Measurements from ENCODE around the gene CFAP74. TPM values are rescaled to one million over a fixed set of nuclear protein-coding genes. Genes with fewer than 3 reads are reported as not detected.
A peak's percentile ranks its signal among the peaks of the same experiment; 100 is the strongest.

CFAP74 gene
- total and polyA plus RNA-seq, 11 donors = 0.03 to 0.33 (median 0.07) TPM; not detected in 8

DNA sequence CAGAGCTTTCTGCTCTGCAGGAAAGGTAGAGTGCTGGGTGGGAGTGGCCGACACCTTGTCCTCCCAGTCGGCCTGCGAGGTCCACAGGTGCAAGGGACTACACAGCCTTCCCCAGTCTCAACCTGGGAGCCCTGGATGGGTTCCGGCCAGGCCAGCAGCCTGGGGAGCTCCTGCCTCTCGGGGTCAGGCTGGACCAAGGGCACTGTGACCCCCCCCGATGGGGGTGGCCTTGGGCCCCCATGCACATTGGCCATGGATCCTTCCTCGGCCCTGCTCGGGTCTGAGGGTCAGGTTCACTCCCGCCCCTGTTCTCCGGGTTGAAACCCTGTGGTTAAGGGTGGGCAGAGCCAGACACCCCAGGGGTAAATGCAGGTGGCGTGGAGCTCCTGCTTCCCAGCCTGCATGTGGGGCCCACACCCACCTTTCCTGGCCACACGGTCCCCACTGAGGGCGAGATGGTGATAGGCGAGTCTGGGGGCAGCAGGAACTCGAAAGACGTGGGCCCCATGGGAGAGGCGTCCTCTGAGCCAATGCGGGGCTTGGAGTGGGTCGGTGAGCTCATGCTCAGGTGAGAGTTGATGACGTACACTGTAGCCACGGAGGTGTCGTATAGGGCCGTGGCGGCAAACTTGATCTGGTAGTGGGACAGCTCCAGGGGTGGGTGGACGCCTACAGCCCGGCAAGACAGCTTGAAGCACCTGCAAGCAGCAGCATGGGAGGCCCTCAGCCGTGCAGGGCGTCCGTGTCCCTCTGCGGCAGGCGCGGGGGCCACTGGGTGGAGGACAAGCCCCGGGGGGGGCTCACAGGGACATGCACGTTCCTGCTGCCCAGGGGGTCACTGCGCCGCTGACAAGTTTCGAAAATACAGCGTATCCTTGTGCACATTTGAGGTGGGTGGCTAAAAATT lies 73.7 kb downstream of the CFAP74 start:
- no peak overlapping the region for H3K27ac ChIP-seq
- H3K4me1 ChIP-seq = peaks cover 0 to 19% (median 9%) of the 10 kb centered on the region in 12 donors
- no peaks in the 10 kb centered on the region for H3K36me3 ChIP-seq
- WGBS, 4 donors = 84 to 89% (median 85%) methylated on average over 34 to 38 of the region's 38 CpGs
- no peak for ATAC-seq
- no peak overlapping the region for H3K4me3 ChIP-seq
- no peaks in the 10 kb centered on the region for H3K27me3 ChIP-seq
- no peaks in the 10 kb centered on the region for H3K9me3 ChIP-seq
- DNase-seq = peak in 3 of 5 donors; percentile 7 to 48 (median 19)
- intact Hi-C loops (cut with DNase I) = no loop called here
- TF ChIP-seq, protein P1, sequence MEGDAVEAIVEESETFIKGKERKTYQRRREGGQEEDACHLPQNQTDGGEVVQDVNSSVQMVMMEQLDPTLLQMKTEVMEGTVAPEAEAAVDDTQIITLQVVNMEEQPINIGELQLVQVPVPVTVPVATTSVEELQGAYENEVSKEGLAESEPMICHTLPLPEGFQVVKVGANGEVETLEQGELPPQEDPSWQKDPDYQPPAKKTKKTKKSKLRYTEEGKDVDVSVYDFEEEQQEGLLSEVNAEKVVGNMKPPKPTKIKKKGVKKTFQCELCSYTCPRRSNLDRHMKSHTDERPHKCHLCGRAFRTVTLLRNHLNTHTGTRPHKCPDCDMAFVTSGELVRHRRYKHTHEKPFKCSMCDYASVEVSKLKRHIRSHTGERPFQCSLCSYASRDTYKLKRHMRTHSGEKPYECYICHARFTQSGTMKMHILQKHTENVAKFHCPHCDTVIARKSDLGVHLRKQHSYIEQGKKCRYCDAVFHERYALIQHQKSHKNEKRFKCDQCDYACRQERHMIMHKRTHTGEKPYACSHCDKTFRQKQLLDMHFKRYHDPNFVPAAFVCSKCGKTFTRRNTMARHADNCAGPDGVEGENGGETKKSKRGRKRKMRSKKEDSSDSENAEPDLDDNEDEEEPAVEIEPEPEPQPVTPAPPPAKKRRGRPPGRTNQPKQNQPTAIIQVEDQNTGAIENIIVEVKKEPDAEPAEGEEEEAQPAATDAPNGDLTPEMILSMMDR (IDR thresholded peaks at IDR 0.05) = no peak
- TF ChIP-seq POLR2A (IDR thresholded peaks at IDR 0.05) = no peak

DNA sequence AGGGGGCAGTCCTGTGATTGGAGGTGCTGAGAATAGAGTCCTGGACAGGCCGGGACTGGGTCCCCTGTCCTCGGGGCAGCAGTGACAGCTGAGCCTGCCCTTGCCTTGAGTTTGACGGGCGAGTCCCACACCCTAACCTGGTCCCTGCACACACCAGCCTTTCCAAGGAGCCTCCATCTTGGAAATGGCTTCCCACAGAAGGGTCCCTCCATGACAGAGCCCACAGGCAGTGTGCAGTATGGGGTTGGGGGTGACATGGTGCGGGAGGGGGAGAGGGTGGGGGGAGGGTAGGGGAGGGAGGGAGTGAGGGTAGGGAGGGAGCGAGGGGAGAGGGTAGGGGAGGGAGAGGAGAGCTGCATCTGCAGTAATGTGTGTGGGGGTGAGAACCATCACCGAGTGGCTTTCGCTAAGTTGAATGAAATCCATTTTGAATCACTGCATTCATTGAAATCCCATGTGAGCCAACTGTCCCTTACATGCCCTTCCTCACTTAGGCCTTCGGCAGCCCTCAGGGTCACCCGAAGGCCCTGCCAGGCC lies 74.4 kb downstream of the CFAP74 start:
- 56 to 74% (median 72%) methylated on average over 5 to 10 of the region's 10 CpGs for WGBS, 4 donors
- no peaks in the 10 kb centered on the region for H3K36me3 ChIP-seq
- ATAC-seq (peak in 3 of 4 donors; percentile 2 to 10 (median 5)), DNase-seq (no peak)
- TF ChIP-seq POLR2A (IDR thresholded peaks at IDR 0.05) = no peak
- TF ChIP-seq, protein P1 (IDR thresholded peaks at IDR 0.05) = no peak
- intact Hi-C loops (cut with DNase I) = no loop called here
- no peaks in the 10 kb centered on the region for H3K9me3 ChIP-seq
- no peak overlapping the region for H3K4me3 ChIP-seq
- H3K27me3 ChIP-seq = no peaks in the 10 kb centered on the region
- peaks cover 0 to 19% (median 9%) of the 10 kb centered on the region in 12 donors for H3K4me1 ChIP-seq
- no peak overlapping the region for H3K27ac ChIP-seq

DNA sequence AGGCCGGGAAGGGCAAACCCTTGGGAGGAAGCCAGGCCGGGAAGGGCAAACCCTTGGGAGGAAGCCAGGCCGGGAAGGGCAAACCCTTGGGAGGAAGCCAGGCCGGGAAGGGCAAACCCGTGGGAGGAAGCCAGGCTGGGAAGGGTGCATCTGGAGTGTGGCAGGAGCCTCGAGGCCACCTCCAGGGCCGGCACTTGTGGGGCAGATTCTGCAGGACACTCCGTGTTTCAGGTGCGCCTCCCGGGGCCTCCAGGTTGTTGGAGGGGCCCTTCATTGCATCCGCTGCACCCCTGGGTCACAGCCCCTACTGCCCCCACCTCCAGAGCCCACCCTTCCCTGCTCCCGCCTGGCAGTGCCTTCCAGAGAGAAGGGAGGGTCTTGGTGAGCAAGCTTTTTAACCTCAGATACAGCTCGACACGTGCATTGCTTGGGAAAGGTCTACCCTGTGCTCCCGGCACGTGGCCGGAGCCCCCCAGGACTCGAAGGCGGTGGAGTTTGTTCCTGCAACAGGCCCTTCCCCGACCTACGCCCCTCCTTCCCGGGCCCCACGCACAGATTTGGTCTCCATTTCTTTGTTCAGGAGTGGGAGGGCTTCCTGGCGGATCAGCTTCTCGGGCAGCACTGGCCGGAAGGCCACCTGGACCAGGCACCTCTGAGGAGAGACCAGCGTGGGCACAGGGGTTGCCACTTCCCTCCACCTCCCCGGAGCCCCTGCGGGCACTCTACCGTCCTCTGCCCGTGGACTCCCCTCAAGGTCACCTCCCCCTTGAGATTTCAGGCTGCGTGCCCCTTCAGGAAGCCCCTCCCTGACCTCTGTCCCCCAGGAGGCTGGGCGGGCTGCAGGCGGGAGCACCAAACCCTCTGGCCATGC lies 75.1 kb downstream of the CFAP74 start:
- no peaks in the 10 kb centered on the region for H3K36me3 ChIP-seq
- H3K4me1 ChIP-seq = peaks cover 0 to 19% (median 9%) of the 10 kb centered on the region in 12 donors
- H3K9me3 ChIP-seq = no peaks in the 10 kb centered on the region
- H3K27me3 ChIP-seq = no peaks in the 10 kb centered on the region
- peak overlapping the region in 3 of 12 donors; percentile 37 to 53 (median 37) for H3K27ac ChIP-seq
- H3K4me3 ChIP-seq = no peak overlapping the region
- intact Hi-C loops (cut with DNase I) = no loop called here
- WGBS, 4 donors = 50 to 62% (median 61%) methylated on average over 30 to 33 of the region's 34 CpGs
- peak in 3 of 4 donors; percentile 29 to 32 (median 31) for ATAC-seq
- peak in 2 of 5 donors; percentile 27 to 77 for DNase-seq
- TF ChIP-seq, protein P1 (IDR thresholded peaks at IDR 0.05) = no peak
- no peak for TF ChIP-seq POLR2A (IDR thresholded peaks at IDR 0.05)

Measured in heart left ventricle (tissue), 16 donors.